Measurements from ENCODE around the gene WFDC8. TPM values are rescaled to one million over a fixed set of nuclear protein-coding genes. Genes with fewer than 3 reads are reported as not detected.
"Not testable (repeated sequence)": the region's sequence is repeated elsewhere in the genome, so short reads cannot be mapped to it uniquely, and the experiment has no call there.

WFDC8 gene
- total and polyA plus RNA-seq, 4 donors = not detected

- not testable (repeated sequence) for H3K4me3 ChIP-seq (ENCODE audit: low read depth in 1 of 3, low read length in 3 of 3); H3K27me3 ChIP-seq (ENCODE audit: control insufficient read depth in 4 of 4, insufficient read depth in 4 of 4, low read length in 3 of 4); H3K4me1 ChIP-seq (ENCODE audit: control insufficient read depth in 4 of 4, insufficient read depth in 4 of 4, low read length in 3 of 4); H3K9ac ChIP-seq (ENCODE audit: low read depth in 1 of 2, low read length in 2 of 2); DNase-seq (ENCODE audit: low spot score); H3K27ac ChIP-seq (ENCODE audit: low read depth in 1 of 2, low read length in 2 of 2); H3K9me3 ChIP-seq (ENCODE audit: control insufficient read depth in 4 of 4, low read length in 3 of 4); H3K36me3 ChIP-seq (ENCODE audit: control insufficient read depth in 4 of 4, insufficient read depth in 3 of 4, low read depth in 1 of 4, low read length in 3 of 4)
- WGBS = 75% methylated on average over 5 of the region's 5 CpGs
Measured at GRCh38 chr20:45584294-45584693, 5.2 kb upstream of the WFDC8 start.

GRCh38 chr20:45583502-45583901 is 4.4 kb upstream of the WFDC8 start:
- Histone ChIP-seq H3K27me3 (ENCODE audit: control insufficient read depth in 4 of 4, insufficient read depth in 4 of 4, low read length in 3 of 4) (peaks cover 0 to 6% (median 0%) of the 10 kb centered on the region in 4 donors), H3K4me1 (ENCODE audit: control insufficient read depth in 4 of 4, insufficient read depth in 4 of 4, low read length in 3 of 4) (no peaks in the 10 kb centered on the region), H3K9me3 (ENCODE audit: control insufficient read depth in 4 of 4, low read length in 3 of 4) (no peaks in the 10 kb centered on the region), H3K36me3 (ENCODE audit: control insufficient read depth in 4 of 4, insufficient read depth in 3 of 4, low read depth in 1 of 4, low read length in 3 of 4) (no peaks in the 10 kb centered on the region), H3K4me3 (ENCODE audit: low read depth in 1 of 3, low read length in 3 of 3) (no peak overlapping the region), H3K27ac (ENCODE audit: low read depth in 1 of 2, low read length in 2 of 2) (no peak overlapping the region), H3K9ac (ENCODE audit: low read depth in 1 of 2, low read length in 2 of 2) (no peak overlapping the region)
- no peak for DNase-seq (ENCODE audit: low spot score)
- 54% methylated on average over 3 of the region's 3 CpGs for WGBS
- no peak for TF ChIP-seq TAF1 (conservative IDR thresholded peaks at IDR 0.05)
- no peak for TF ChIP-seq EGR1 (IDR thresholded peaks at IDR 0.05; ENCODE audit: low read depth in 2 of 2)
- TF ChIP-seq FOXA2 (IDR thresholded peaks at IDR 0.05) = no peak
- no peak for TF ChIP-seq SP1 (IDR thresholded peaks at IDR 0.05)
- no peak for TF ChIP-seq RXRA (IDR thresholded peaks at IDR 0.05)
- TF ChIP-seq, protein P1, sequence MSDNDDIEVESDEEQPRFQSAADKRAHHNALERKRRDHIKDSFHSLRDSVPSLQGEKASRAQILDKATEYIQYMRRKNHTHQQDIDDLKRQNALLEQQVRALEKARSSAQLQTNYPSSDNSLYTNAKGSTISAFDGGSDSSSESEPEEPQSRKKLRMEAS (IDR thresholded peaks at IDR 0.05) = no peak
- no peak for TF ChIP-seq JUND (IDR thresholded peaks at IDR 0.05)
- TF ChIP-seq, protein P2, sequence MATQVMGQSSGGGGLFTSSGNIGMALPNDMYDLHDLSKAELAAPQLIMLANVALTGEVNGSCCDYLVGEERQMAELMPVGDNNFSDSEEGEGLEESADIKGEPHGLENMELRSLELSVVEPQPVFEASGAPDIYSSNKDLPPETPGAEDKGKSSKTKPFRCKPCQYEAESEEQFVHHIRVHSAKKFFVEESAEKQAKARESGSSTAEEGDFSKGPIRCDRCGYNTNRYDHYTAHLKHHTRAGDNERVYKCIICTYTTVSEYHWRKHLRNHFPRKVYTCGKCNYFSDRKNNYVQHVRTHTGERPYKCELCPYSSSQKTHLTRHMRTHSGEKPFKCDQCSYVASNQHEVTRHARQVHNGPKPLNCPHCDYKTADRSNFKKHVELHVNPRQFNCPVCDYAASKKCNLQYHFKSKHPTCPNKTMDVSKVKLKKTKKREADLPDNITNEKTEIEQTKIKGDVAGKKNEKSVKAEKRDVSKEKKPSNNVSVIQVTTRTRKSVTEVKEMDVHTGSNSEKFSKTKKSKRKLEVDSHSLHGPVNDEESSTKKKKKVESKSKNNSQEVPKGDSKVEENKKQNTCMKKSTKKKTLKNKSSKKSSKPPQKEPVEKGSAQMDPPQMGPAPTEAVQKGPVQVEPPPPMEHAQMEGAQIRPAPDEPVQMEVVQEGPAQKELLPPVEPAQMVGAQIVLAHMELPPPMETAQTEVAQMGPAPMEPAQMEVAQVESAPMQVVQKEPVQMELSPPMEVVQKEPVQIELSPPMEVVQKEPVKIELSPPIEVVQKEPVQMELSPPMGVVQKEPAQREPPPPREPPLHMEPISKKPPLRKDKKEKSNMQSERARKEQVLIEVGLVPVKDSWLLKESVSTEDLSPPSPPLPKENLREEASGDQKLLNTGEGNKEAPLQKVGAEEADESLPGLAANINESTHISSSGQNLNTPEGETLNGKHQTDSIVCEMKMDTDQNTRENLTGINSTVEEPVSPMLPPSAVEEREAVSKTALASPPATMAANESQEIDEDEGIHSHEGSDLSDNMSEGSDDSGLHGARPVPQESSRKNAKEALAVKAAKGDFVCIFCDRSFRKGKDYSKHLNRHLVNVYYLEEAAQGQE (IDR thresholded peaks at IDR 0.05) = no peak
- TF ChIP-seq NR2F2 (IDR thresholded peaks at IDR 0.05) = no peak
- TF ChIP-seq HNF4G (IDR thresholded peaks at IDR 0.05) = no peak
- TF ChIP-seq, protein P3, sequence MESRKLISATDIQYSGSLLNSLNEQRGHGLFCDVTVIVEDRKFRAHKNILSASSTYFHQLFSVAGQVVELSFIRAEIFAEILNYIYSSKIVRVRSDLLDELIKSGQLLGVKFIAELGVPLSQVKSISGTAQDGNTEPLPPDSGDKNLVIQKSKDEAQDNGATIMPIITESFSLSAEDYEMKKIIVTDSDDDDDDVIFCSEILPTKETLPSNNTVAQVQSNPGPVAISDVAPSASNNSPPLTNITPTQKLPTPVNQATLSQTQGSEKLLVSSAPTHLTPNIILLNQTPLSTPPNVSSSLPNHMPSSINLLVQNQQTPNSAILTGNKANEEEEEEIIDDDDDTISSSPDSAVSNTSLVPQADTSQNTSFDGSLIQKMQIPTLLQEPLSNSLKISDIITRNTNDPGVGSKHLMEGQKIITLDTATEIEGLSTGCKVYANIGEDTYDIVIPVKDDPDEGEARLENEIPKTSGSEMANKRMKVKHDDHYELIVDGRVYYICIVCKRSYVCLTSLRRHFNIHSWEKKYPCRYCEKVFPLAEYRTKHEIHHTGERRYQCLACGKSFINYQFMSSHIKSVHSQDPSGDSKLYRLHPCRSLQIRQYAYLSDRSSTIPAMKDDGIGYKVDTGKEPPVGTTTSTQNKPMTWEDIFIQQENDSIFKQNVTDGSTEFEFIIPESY (IDR thresholded peaks at IDR 0.05) = no peak
- TF ChIP-seq, protein P4, sequence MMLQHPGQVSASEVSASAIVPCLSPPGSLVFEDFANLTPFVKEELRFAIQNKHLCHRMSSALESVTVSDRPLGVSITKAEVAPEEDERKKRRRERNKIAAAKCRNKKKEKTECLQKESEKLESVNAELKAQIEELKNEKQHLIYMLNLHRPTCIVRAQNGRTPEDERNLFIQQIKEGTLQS (IDR thresholded peaks at IDR 0.05) = no peak
- TF ChIP-seq FOXA1 (IDR thresholded peaks at IDR 0.05) = no peak
- no peak for TF ChIP-seq RAD21 (IDR thresholded peaks at IDR 0.05)
- no peak for TF ChIP-seq YY1 (IDR thresholded peaks at IDR 0.05)
- TF ChIP-seq, protein P5, sequence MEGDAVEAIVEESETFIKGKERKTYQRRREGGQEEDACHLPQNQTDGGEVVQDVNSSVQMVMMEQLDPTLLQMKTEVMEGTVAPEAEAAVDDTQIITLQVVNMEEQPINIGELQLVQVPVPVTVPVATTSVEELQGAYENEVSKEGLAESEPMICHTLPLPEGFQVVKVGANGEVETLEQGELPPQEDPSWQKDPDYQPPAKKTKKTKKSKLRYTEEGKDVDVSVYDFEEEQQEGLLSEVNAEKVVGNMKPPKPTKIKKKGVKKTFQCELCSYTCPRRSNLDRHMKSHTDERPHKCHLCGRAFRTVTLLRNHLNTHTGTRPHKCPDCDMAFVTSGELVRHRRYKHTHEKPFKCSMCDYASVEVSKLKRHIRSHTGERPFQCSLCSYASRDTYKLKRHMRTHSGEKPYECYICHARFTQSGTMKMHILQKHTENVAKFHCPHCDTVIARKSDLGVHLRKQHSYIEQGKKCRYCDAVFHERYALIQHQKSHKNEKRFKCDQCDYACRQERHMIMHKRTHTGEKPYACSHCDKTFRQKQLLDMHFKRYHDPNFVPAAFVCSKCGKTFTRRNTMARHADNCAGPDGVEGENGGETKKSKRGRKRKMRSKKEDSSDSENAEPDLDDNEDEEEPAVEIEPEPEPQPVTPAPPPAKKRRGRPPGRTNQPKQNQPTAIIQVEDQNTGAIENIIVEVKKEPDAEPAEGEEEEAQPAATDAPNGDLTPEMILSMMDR (IDR thresholded peaks at IDR 0.05; ENCODE audit: low read depth, low read length, missing input control) = no peak
- no peak for TF ChIP-seq GABPA (IDR thresholded peaks at IDR 0.05 in 1 of 2, conservative IDR thresholded peaks at IDR 0.05 in 1 of 2)
- no peak for TF ChIP-seq HNF4A (conservative IDR thresholded peaks at IDR 0.05)

All from liver (tissue), 9 donors.